Stimulated activated CD8-positive, alpha-beta memory T cell treated with anti-CD3 and anti-CD28 coated beads, Interleukin-7, amount 100 ng/mL, for 1 hour (primary cell): Measurements from ENCODE around the gene ZNHIT6.

ENCODE experiments used
- DNase-seq, 2 donors: peaks; one replicate each; pipeline ENCODE4 v3.0.0-alpha.2; 2020; ENCODE audit warnings: low read depth in 2 of 2

The ZNHIT6 gene

GRCh38 chr1:85621430-85621829 lies 86.8 kb downstream of the ZNHIT6 start:
- DNase-seq: no peak

DNA sequence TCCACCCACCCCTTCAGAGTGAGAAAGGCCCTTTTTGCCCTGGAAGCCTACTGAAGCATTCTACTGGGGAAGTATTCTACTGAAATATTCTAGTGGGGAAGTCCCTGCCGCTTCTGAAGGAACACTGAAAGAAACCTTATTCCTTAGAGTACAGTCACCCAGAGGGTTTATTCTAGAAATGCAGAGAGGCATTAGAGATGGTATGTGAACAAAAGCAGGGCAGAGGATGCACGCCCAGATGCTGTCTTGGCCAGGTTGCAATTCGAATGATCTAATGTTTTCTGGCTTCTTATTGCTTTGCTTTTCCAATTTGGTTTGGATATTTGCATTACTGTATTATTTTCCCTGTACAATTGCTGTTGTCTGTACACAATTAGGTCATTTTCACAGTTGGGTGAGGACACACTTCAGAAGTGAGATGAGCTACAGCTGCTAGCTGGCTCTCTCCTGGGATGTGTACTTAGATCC lies 90.6 kb downstream of the ZNHIT6 start:
- no peak for DNase-seq

DNA sequence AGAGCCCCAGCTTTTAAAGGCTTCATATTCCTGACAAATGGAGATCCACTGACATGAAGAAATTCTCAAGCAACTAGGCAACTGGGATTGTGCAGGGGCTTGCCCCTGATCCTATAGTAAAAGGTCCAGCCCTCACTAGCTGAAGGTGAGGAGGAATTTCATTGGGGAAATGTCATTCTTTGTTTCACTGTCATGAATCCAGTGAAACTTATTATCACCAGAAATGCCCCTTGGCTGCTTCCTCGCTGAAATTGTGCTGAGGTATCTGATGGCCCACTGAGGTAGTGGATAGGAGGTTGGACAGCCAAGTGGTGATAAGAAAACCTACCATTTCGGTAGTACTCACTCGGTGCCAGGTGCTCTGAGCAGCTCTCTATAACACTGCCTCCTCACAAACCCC lies 91.5 kb downstream of the ZNHIT6 start:
- no peak for DNase-seq

- DNase-seq: no peak
Observed at GRCh38 chr1:85616364-85616705, 91.9 kb downstream of the ZNHIT6 start.

GRCh38 chr1:85615586-85616363 lies 92.5 kb downstream of the ZNHIT6 start:
- no peak for DNase-seq

DNA sequence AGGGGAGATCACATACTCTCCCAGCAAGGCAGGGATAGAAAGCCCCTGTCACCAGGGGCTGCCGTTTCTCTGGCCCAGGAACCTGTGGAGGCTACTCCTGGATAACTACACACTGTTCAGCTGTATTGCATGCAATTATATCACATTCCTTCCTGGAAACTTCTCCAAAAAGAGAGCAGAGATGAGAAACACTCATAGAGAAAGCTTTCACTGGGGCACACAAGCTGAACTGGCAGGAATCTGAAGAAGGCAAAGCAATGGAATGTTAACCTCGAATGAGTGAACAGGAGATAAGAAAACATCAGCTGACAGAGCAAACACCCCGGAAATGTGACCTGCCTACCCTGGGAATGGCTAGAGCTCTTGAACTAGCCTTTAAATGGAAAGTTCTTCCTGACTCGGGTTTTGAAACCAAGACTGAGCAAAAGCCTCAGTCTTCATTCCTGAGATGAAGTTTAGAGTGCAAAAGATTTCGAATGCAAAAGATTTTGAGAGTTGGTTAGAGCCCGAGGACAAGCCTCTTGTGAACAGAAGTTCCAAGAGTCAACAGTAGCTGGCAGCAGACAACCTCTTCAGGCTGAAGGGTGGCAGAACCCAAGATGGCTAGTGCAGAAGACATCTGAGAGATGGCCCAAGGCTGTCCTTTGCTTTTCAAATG lies 95.4 kb downstream of the ZNHIT6 start:
- no peak for DNase-seq

GRCh38 chr1:85611856-85612255 lies 96.4 kb downstream of the ZNHIT6 start:
- no peak for DNase-seq

- no peak for DNase-seq
Observed at GRCh38 chr1:85611425-85611824, 96.8 kb downstream of the ZNHIT6 start.

DNA sequence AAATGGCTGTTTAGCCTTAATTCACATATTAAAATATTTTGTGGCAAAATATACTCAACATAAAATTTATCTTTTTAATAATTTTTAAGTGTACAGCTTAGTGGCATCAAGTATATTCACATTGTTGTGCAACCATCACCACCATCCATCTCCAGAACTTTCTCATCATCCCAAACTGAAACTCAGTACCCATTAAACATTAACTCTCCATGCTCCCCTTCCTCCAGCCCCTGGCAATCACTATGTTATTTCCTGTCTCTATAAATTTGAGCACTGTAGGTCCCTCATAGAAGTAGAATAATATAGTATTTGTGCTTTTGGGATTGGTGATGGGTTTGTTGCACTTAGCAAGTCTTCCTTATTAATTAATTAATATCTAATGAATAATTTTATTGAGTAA lies 98.3 kb downstream of the ZNHIT6 start:
- DNase-seq: no peak

GRCh38 chr1:85608851-85609250 lies 99.4 kb downstream of the ZNHIT6 start:
- DNase-seq: no peak

DNA sequence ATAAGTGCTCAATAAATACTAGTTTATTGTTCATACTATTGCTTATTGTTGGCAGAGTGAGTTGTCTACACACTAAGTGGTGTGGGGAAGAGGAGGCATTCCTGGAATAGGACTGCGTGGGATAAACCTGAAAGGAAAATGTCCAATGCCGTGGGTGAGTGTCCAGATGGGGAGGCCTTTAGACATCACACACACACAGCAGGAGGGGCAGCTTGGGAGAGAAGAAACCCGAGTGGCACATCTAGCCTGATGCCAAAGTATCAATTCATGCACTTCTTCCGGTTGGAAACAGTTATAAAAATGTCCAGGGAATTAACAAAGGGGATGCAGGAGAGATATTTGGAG lies 100.3 kb downstream of the ZNHIT6 start:
- no peak for DNase-seq

DNA sequence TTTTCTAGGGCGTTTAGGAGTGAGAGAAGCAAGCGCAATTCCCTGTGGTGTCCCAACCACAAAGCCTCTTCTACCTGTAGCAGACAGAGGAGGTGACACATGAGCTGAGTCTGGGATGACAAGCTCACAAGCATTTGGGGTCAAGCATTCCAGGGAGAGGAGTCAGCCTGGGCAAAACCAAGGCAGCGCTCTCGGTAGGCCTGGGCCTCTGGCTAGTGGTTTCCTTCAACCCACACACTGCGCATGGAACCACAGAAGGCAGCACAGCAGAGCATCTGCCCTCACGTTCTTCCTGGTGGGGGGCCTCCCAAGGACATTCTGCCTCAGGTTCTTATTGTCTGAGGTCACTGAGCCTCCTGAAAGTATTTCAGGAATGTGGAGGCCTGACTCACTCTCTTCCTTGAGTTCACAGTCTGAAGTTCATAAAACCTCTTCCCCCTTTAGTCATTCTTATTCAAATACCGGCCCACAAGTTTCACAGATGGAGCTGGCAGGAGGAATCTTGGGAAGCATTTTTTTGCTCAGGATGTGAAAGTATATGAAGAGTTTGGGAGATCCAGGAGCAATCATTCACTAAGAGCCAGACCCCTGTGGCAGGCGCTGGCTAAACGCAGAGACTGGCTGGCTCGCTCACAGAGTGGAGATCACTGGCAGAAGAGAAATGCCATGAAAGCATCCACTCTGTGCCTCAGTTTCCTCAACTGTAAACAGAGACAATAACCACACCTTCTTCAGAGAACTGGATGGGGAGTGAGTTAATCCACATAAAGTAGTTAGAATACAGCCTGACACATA lies 100.9 kb downstream of the ZNHIT6 start:
- no peak for DNase-seq

DNA sequence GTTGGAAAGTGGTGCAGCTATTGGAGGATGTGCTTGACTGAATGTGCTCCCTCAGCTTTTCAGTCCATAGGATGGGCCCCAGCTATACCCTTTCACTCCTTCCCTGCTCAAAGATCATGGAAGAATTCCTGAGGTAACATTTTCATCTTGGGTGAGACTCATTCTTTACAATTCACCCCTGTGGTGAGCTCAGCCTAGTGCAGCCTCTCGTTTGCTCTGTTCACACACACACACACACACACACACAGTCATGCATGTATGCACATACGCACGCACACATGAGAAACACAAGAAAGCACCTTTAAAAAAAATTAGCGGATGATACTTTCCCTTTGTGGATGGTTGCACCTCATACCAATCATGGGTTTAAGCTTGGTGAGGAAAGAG lies 101.8 kb downstream of the ZNHIT6 start:
- DNase-seq: no peak

GRCh38 chr1:85605484-85606413 lies 102.5 kb downstream of the ZNHIT6 start:
- DNase-seq: no peak

DNA sequence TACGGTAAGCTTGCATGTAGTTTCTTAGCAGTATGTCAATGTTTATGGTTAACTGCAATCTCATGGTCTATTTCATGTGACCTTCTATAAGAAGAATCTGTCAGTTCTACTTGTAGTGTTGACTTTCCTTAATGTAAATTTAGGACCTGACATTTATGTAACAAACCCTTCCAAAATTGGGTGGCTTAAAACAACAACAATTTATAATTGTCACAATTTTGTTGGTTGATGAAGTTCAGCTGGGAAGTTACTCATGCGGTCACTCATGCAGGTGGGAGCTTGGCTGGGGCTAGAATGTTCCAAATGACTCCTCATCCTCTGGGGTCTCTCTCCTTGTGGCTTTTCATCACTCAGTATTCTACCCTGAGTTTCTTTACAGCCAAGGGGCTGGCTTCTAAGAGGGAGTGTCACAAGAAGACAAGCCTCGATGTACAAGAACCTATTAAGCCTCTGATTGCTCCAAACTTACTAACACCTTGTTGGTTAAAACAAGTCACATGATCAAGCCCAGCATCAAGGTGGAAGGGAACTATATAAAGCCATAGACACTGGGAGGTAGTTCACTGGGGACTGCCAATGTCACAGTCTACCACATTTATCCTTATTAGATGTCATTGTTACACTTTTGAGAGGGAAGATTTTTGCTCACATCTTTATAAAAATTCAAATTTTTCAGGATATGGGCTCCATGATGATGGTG lies 103.8 kb downstream of the ZNHIT6 start:
- no peak for DNase-seq

GRCh38 chr1:85603086-85603880 lies 105.0 kb downstream of the ZNHIT6 start:
- DNase-seq: no peak

GRCh38 chr1:85602571-85602970 lies 105.7 kb downstream of the ZNHIT6 start:
- DNase-seq: no peak

DNA sequence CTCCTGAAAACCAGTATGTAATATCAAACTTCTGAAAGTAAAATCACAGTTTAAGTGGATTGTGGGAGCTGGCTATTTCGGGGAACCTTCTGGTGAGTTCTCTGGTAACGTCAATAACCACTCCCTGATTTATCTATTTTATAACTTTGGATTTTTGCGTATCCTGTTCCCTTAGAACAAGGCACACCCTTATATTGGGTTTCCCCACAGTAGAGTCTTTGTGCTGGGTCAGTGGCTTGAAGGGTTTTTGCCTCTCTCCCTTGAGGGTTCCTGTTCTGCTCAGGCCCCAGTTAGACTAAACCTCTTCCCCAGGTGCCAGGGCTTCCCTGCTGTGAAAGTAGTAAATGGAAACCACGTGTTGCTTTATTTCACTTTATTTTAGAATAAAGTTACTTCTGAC lies 106.3 kb downstream of the ZNHIT6 start:
- no peak for DNase-seq

DNA sequence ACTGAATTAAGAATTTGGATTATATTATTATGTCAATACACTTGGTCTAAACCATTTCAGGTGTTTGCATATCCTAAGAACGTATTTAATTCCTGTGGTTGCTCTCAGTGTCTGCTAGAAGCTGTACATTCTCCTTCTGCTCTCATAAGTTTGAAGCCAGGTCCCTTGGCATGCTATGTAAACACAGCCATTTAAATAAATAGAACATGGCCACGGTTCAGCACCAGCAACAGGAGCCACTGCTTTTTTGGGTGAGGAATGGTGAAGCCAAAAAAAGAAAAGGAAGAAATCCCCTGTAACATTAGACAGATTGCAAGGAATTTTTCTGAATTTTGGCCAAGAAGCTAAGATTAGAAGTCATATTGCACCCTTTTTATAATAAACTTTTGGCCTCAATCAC lies 108.6 kb downstream of the ZNHIT6 start:
- DNase-seq: no peak
